ENCODE data around the gene CACNG6. TPM values are rescaled to one million over a fixed set of nuclear protein-coding genes. Genes with fewer than 3 reads are reported as not detected.

Gene CACNG6
- total and polyA plus RNA-seq, 2 donors (not counting 3 experiments of a cell fraction or from before 2014, with no cell fraction given): 5.0 to 5.4 TPM

GRCh38 chr19:53957448-53958167, 33.8 kb upstream of the CACNG6 start:
- Histone ChIP-seq H3K9me1 (replicated peaks; ENCODE audit: control insufficient read depth, extremely low read depth, insufficient read depth, low read length) (no peaks in the 10 kb centered on the region), H3K4me3 (replicated peaks in 1 of 3; ENCODE audit: insufficient read depth in 1 of 3, low read depth in 1 of 3, low read length in 3 of 3) (no peak overlapping the region), H2AFZ (ENCODE audit: low read depth, low read length) (no peak overlapping the region), H3K79me2 (ENCODE audit: control insufficient read depth, insufficient read depth, low read length) (no peaks in the 10 kb centered on the region), H3K9me3 (replicated peaks; ENCODE audit: control insufficient read depth, insufficient read depth, low read length) (no peaks in the 10 kb centered on the region), H3K9ac (replicated peaks; ENCODE audit: extremely low read depth, insufficient read depth, low read length) (no peak overlapping the region), H3K4me1 (ENCODE audit: control insufficient read depth, extremely low read depth, insufficient read depth, low read length) (peaks cover 5% of the 10 kb centered on the region), H4K20me1 (replicated peaks; ENCODE audit: control insufficient read depth, extremely low read depth, insufficient read depth, low read length) (no peaks in the 10 kb centered on the region), H3K36me3 (ENCODE audit: control insufficient read depth in 2 of 2, extremely low read depth in 1 of 2, insufficient read depth in 2 of 2, low read length in 2 of 2) (no peaks in the 10 kb centered on the region), H3K4me2 (ENCODE audit: insufficient read depth, low read length) (no peak overlapping the region), H3K27ac (ENCODE audit: insufficient read depth, low read depth, low read length) (no peak overlapping the region), H3K27me3 (ENCODE audit: control insufficient read depth in 2 of 2, insufficient read depth in 2 of 2, low read length in 2 of 2) (peaks cover 42 to 48% of the 10 kb centered on the region in 2 experiments)
- intact Hi-C loops (cut with micrococcal nuclease) (no loop called here), dilution Hi-C loops (cut with MboI; ENCODE audit: extremely low pct_ligation_motif_present, low sequenced_read_pairs) (no loop called here)
- TF ChIP-seq POLR2A (IDR thresholded peaks at IDR 0.05; ENCODE audit: low read depth, low read length): no peak
- no peak for TF ChIP-seq EZH2 (IDR thresholded peaks at IDR 0.05; ENCODE audit: borderline replicate concordance, low read depth, low read length, severe bottlenecking)
- TF ChIP-seq MYC (IDR thresholded peaks at IDR 0.05; ENCODE audit: low read depth, low read length): no peak
- no peak for TF ChIP-seq POLR2AphosphoS5 (IDR thresholded peaks at IDR 0.05; ENCODE audit: insufficient read depth, low read depth, low read length)
- TF ChIP-seq FOS (IDR thresholded peaks at IDR 0.05; ENCODE audit: borderline replicate concordance, insufficient read depth, low read length): no peak
- no peak for TF ChIP-seq JUN (IDR thresholded peaks at IDR 0.05; ENCODE audit: borderline replicate concordance, insufficient read depth, insufficient read length, low read depth)
- TF ChIP-seq GATA2 (IDR thresholded peaks at IDR 0.05; ENCODE audit: insufficient read depth, insufficient read length, low read depth, low read length): no peak
- no peak for TF ChIP-seq MAX (IDR thresholded peaks at IDR 0.05; ENCODE audit: insufficient read depth, insufficient read length)
- TF ChIP-seq CTCF (IDR thresholded peaks at IDR 0.05; ENCODE audit: extremely low read depth in 1 of 2, insufficient read depth in 1 of 2, low read depth in 1 of 2, low read length in 2 of 2): no peak
- POLR2A ChIA-PET: no interaction called here
- no peak for DNase-seq (ENCODE audit: low read depth, low spot score)
- no TSS peak for BruUV-seq (replicated peaks)
- CTCF ChIA-PET: no interaction called here
- no peak for FAIRE-seq

All from endothelial cell of umbilical vein (primary cell).